ENCODE results near the gene SLC12A1. TPM values are rescaled to one million over a fixed set of nuclear protein-coding genes. Genes with fewer than 3 reads are reported as not detected.
A peak's percentile ranks its signal among the peaks of the same experiment; 100 is the strongest.
"Not testable (repeated sequence)": the region's sequence is repeated elsewhere in the genome, so short reads cannot be mapped to it uniquely, and the experiment has no call there.

The SLC12A1 gene
- total RNA-seq, 1 donor from 2014 or later, result not detected

DNA sequence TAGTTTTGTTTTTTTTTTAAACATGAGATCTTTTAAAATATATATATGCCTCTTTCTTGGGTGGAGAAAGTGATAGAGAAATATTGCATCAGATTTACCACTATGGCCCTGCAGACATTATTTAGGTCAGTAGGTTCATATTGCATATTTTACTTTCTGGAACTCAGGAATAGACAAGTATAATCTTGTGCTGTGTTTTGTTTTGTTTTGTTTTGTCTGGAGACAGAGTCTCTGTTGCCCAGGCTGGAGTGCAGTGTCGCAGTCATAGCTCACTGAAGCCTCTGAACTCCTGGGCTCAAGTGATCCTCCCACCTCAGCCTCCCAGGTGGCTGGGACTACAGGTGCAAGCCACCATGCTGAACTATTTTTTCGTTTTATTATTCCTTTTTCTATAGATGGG is 103.6 kb downstream of the SLC12A1 start:
- DNase-seq, result no peak

DNA sequence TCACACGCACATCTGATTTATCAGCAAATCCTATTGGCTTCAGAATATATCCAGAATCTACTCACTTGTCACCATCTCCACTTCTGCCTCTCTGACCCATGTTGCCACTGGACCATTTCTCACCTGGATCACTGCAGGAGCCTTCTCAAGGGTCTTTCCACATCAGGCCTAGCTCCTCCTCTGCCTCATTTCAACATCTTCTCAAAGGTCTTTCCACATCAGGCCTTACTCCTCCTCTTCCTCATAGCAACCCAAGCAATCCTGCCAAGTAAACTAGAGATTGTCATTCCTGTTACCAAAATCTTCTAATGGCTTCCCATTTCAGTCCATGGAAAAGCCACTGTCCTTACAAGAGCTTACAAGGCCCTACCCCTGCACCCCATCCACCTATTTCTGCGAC is 107.1 kb downstream of the SLC12A1 start:
- no peak for DNase-seq

DNA sequence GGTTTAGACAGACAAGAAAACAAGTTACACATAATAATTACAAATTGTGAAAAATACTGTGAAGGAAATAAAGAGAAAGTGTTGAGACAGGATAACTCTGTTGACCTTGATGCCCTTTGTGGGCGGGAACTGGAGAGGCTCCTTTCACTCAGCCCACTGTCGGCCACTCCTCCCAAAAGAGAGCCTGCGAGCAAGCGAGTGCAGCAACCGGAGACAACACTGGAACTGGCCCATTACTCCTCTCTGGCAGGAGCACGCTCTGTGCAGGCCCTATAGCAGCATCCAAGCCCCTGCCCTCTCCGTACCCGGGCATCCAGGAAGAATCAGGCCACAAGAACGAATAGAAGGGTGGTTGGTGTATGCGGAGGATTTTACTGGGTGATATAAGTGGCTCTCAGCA is 108.9 kb downstream of the SLC12A1 start:
- DNase-seq, result no peak

DNA sequence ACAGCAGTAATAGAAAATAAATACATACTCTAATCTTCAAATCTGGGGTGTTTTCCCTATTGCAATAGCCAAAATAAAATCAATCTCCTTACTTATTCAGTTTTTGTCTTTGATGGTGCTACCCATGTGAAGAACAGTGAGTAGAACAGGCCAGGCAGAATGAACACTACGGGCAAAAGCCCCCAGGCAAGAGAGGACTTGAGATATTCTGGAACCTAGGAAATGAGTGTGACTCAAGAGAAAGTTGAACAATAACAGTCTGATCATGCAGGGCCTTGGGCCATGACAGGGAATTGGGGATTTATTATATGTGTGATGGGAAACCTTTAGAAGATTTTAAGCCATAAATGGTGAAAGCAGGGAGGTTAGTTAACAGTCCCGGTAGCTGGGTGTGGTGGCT is 111.1 kb downstream of the SLC12A1 start:
- no peak for DNase-seq

- no peak for DNase-seq
These were observed 112.0 kb downstream of the SLC12A1 start for GRCh38 chr15:48318131-48318530.

DNA sequence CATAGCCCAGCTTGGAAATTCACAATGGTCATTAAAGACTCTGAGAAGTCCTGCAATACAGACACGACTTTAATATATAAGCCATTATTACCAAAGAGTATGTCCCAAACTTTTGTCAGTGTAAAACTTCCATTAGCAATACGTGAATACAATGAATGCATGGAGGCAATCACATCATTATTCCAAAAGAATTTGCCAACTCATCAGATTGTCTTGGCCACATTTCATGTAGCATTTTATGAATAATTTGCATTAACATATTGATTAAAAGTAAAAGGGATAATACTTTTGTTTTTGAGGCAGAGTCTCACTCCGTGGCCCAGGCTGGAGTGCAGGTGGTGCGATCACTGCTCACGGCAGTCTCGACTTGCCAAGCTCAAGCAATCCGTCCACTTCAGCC is 117.2 kb downstream of the SLC12A1 start:
- DNase-seq, result no peak

GRCh38 chr15:48324949-48325348 is 118.8 kb downstream of the SLC12A1 start:
- DNase-seq, result no peak

DNA sequence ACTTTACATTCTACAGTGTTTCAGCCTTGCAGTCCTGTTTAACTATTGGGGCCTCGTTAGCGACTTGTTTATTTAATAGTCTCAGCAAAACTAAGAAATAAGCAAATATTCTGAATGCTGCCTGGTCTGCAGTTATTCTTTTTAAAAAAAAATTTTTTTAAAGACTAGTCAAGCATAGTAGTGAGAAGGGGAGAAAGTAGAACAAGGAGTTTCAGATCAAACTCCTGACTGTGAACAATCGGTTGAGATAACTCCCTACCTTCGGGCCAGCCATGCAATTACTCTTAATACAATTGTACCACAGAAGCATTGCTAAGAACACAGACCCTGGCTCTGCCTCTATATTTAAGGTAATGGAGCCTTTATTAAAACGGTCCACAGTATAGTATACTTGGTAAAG is 119.3 kb downstream of the SLC12A1 start:
- no peak for DNase-seq

- DNase-seq, result not testable (repeated sequence)
These were observed 120.1 kb downstream of the SLC12A1 start for GRCh38 chr15:48326180-48326579.

GRCh38 chr15:48330105-48330785 is 124.1 kb downstream of the SLC12A1 start:
- peak; percentile 38 for DNase-seq

DNA sequence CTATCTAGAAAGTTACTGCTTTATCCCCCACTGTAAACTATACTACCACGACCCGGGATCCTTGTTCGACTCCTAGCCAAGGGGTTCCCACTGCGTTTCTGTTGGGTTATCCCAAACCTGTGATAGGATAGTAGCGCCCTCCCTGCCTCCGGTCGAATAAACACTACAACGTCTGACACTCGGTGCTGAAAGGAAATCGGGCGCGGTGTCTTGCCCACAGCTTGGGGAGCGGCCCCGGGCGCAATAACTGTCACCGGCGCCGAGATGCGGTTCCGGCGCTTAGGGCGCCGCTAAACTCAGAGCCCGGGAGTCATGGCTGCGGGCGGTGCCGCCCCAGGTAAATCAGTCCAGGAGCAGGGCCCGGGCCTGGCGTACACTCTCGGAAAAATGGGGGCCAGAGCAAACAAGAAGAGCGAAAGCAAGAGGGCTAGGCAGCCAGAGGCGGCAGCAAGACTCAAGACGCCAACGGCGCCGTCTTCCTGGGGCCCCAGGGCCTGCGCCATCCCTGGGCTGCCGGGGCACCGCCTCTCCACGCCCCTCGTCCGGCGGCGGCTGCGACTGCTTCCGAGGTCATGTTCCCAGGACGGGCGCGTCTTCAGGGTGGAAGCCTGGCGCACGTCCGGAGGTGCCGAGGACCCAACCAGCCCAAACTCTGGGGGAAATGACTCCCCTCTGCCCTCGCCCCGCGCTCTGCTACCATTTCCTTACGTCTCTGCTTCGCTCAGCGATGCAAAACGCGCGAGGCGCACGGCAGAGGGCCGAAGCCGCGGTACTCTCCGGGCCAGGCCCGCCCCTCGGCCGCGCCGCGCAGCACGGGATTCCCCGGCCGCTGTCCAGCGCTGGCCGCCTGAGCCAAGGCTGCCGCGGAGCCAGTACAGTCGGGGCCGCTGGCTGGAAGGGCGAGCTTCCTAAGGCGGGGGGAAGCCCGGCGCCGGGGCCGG is 125.0 kb downstream of the SLC12A1 start, which contains the start of gene DUT:
Gene DUT, plus strand, starts transcription at position 575 of the 941 bp plus-strand sequence. Its CDS starts 87 bp downstream, at position 662.
- DNase-seq, result peak; percentile 93

GRCh38 chr15:48331796-48332641 is 125.9 kb downstream of the SLC12A1 start:
- peak; percentile 89 for DNase-seq

GRCh38 chr15:48332642-48333034 is 126.5 kb downstream of the SLC12A1 start:
- DNase-seq, result no peak

- DNase-seq, result no peak
These were observed 127.4 kb downstream of the SLC12A1 start for GRCh38 chr15:48333540-48333939.

DNA sequence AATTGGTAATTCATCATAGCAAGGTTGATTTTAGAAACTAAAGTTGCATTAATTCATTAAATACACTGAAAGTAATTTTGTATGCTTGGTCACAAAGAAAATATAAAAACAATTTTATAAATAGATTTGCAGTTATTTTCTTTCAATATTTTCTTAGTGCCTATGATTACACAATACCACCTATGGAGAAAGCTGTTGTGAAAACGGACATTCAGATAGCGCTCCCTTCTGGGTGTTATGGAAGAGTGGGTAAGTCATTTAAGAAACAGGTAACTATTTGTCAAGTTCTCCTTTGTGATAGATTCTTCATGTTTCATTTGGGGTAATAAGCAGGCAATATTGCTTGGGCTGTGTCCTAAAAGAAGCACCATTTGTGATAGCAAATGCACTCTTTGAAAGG is 128.2 kb downstream of the SLC12A1 start:
- DNase-seq, result no peak

- peak; percentile 38 for DNase-seq
These were observed 130.8 kb downstream of the SLC12A1 start for GRCh38 chr15:48336940-48337339.

- no peak for DNase-seq
These were observed 131.5 kb downstream of the SLC12A1 start for GRCh38 chr15:48337607-48338006.

DNA sequence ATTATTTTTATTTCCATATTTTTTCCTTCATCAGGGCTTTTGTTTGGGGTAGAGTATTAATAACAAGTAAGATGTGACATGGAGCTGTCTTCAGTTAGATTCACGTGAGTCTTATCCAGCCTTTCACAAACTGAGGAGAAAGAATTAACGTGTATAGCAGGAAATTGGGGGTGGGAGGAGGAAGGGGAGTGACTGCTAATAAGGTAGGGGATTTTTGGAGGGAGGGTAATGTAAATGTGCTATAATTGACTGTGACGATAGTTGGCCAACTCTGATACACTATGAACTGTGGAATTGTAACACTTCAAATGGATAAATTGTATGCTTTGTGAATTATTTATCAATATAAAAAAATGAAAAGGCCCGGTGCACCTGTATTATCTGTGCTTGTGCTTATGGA is 134.0 kb downstream of the SLC12A1 start:
- no peak for DNase-seq

- no peak for DNase-seq
These were observed 137.8 kb downstream of the SLC12A1 start for GRCh38 chr15:48343865-48344264.

DNA sequence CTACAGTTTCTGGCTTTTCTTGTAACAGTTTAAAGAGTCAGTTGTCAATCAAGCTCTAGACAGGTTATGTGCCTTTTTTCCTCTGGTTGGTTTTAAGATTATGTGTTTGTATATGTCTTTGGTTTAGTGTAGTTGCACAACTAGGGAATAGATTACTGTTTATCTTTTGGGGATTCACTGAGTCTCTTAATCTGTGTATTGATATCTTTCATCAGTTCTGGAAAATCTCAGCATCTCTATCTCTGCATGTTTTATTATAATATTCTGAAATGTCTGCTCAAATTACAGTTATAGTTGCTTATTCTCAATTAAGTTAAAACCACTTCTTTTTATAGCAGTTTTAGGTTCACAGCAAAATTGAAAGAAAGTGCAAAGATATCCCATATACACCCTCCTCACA is 139.4 kb downstream of the SLC12A1 start:
- DNase-seq, result no peak

GRCh38 chr15:48352474-48353072 is 146.5 kb downstream of the SLC12A1 start:
- DNase-seq, result peak; percentile 77
